Stimulated activated CD8-positive, alpha-beta memory T cell treated with anti-CD3 and anti-CD28 coated beads, Interleukin-12 subunit alpha, Interleukin-12 subunit beta, amount 100 ng/mL, for 1 hour (primary cell): ENCODE measurements around the gene IL27RA.

Source experiments
- DNase-seq: peaks from one replicate; pipeline ENCODE4 v3.0.0-alpha.2; 2020; ENCODE audit warnings: low read depth

Gene IL27RA

GRCh38 chr19:14089412-14089661 is 57.8 kb downstream of the IL27RA start:
- no peak for DNase-seq

GRCh38 chr19:14089662-14090508 is 58.3 kb downstream of the IL27RA start:
- no peak for DNase-seq

- DNase-seq, result peak; percentile 79
These were observed 59.0 kb downstream of the IL27RA start, which contains the start of gene SAMD1 for GRCh38 chr19:14090509-14091080. Gene SAMD1, minus strand, starts transcription at chr19:14090751.

- DNase-seq, result no peak
These were observed 59.7 kb downstream of the IL27RA start for GRCh38 chr19:14091081-14091812.

GRCh38 chr19:14091813-14092462 is 60.4 kb downstream of the IL27RA start:
- no peak for DNase-seq

- DNase-seq, result no peak
These were observed 61.7 kb downstream of the IL27RA start for GRCh38 chr19:14093117-14093823.

- DNase-seq, result no peak
These were observed 63.3 kb downstream of the IL27RA start for GRCh38 chr19:14094854-14095253.

GRCh38 chr19:14096272-14096992 is 64.9 kb downstream of the IL27RA start:
- no peak for DNase-seq

- no peak for DNase-seq
These were observed 66.1 kb downstream of the IL27RA start for GRCh38 chr19:14097532-14098151.

GRCh38 chr19:14101003-14101545 is 69.5 kb downstream of the IL27RA start:
- DNase-seq, result no peak

- DNase-seq, result no peak
These were observed 70.6 kb downstream of the IL27RA start for GRCh38 chr19:14102102-14102696.

GRCh38 chr19:14102756-14103155 is 71.2 kb downstream of the IL27RA start:
- no peak for DNase-seq
